H1 (cell line): Measurements from ENCODE around the gene RREB1. TPM values are rescaled to one million over a fixed set of nuclear protein-coding genes. Genes with fewer than 3 reads are reported as not detected.

Experiments
- CTCF ChIA-PET: fragments of 300-600 bp; sonication (Branson Sonifier 250); formaldehyde crosslinking; loops from one replicate; lab custom pipeline; 2021; ENCODE audit not compliant: partially characterized antibody; lab: Charles Lee
- POLR2A ChIA-PET: fragments of 300-600 bp; sonication (Branson Sonifier 250); formaldehyde crosslinking; loops from one replicate; lab custom pipeline; 2021; ENCODE audit warnings: inconsistent platforms; ENCODE audit not compliant: partially characterized antibody; lab: Charles Lee
- DNase-seq, 2 experiments: peaks; one replicate each; pipeline versions ENCODE4 v3.0.0 to v3.0.0-alpha.2; 2010 to 2022; ENCODE audit warnings: low spot score in 2 of 2, low read depth in 1 of 2, mixed read lengths in 1 of 2
- FAIRE-seq: peaks from 2 replicates; lab custom pipeline; 2011; peaks lifted over from hg19 to GRCh38; lab: Jason Lieb, UNC
- H2AFZ ChIP-seq: 2 replicates; pipeline ENCODE4 v1.8.1; 2012; ENCODE audit warnings: low read length, inconsistent platforms
- H2AK5ac ChIP-seq: 2 replicates; pipeline ENCODE4 v1.6.1; 2013; ENCODE audit warnings: low read depth, low read length
- H2BK120ac ChIP-seq: replicated peaks from 2 replicates; pipeline ENCODE3; 2013; ENCODE audit warnings: low read depth, low read length, inconsistent platforms
- H2BK12ac ChIP-seq: 2 replicates; pipeline ENCODE4 v1.6.1; 2013; ENCODE audit warnings: low read depth, low read length
- H2BK15ac ChIP-seq: 2 replicates; pipeline ENCODE4 v1.6.1; 2013; ENCODE audit warnings: low read length
- H2BK20ac ChIP-seq: 2 replicates; pipeline ENCODE4 v1.6.1; 2013; ENCODE audit warnings: low read length
- H2BK5ac ChIP-seq: 2 replicates; pipeline ENCODE4 v1.6.1; 2013; ENCODE audit warnings: low read depth, low read length
- H3K14ac ChIP-seq: 2 replicates; pipeline ENCODE4 v1.6.1; 2013; ENCODE audit warnings: inconsistent platforms; ENCODE audit not compliant: insufficient read length
- H3K18ac ChIP-seq: 2 replicates; pipeline ENCODE4 v1.6.1; 2013; ENCODE audit warnings: low read length; ENCODE audit errors: extremely low read depth
- H3K23ac ChIP-seq: 2 replicates; pipeline ENCODE4 v1.6.1; 2013; ENCODE audit warnings: inconsistent platforms; ENCODE audit not compliant: insufficient read length
- H3K23me2 ChIP-seq: 2 replicates; pipeline ENCODE4 v1.6.1; 2013; ENCODE audit warnings: low read depth, low read length
- H3K27ac ChIP-seq: 2 replicates; pipeline ENCODE4 v1.6.1; 2011; ENCODE audit warnings: low read depth, low read length, inconsistent platforms
- H3K27me3 ChIP-seq, 4 experiments: replicated peaks in 1 of 4; 1 replicate in 1 of 4; 2 replicates in 3 of 4; pipeline versions ENCODE4 v1.6.1 to v1.8.1; 2011 to 2013; ENCODE audit warnings: low read length in 3 of 4, mild to moderate bottlenecking in 3 of 4, inconsistent platforms in 2 of 4, mixed read lengths in 2 of 4, moderate library complexity in 1 of 4; ENCODE audit not compliant: control insufficient read depth in 3 of 4, insufficient read depth in 3 of 4; ENCODE audit errors: extremely low read depth in 1 of 4
- H3K36me3 ChIP-seq, 4 experiments: 2 replicates each; pipeline versions ENCODE4 v1.6.1 to v1.8.1; 2011 to 2013; ENCODE audit warnings: mild to moderate bottlenecking in 4 of 4, low read length in 3 of 4, moderate library complexity in 2 of 4, control low read depth in 1 of 4, inconsistent platforms in 1 of 4; ENCODE audit not compliant: insufficient read depth in 4 of 4, control insufficient read depth in 2 of 4
- H3K4ac ChIP-seq: replicated peaks from 2 replicates; pipeline ENCODE3; 2013; ENCODE audit warnings: low read length, low read depth, mixed read lengths, inconsistent platforms; ENCODE audit not compliant: insufficient read length
- H3K4me1 ChIP-seq, 4 experiments: replicated peaks in 1 of 4; 1 replicate in 1 of 4; 2 replicates in 3 of 4; pipeline versions ENCODE4 v1.6.1 to v1.8.1; 2011 to 2013; ENCODE audit warnings: low read length in 3 of 4, inconsistent platforms in 2 of 4, mixed read lengths in 1 of 4; ENCODE audit not compliant: insufficient read depth in 4 of 4, control insufficient read depth in 3 of 4
- H3K4me2 ChIP-seq, 2 experiments: 2 replicates each; pipeline versions ENCODE4 v1.6.1 to v1.8.1; 2011 to 2013; ENCODE audit warnings: low read depth in 2 of 2, low read length in 2 of 2, control low read depth in 1 of 2, inconsistent platforms in 1 of 2, mild to moderate bottlenecking in 1 of 2; ENCODE audit not compliant: insufficient read depth in 1 of 2
- H3K4me3 ChIP-seq, 4 experiments: fragments of 200-600, 300-600 bp in 1 of 4; sonication (generic), shearing (Covaris generic), sonication (Bioruptor Twin) in 1 of 4; 2 replicates each; pipeline versions ENCODE4 v1.5.1 to v1.8.1; 2011 to 2016; ENCODE audit warnings: low read length in 4 of 4, low read depth in 3 of 4, control low read depth in 2 of 4, inconsistent platforms in 2 of 4, mild to moderate bottlenecking in 2 of 4, mixed read lengths in 1 of 4, moderate library complexity in 1 of 4; ENCODE audit not compliant: insufficient read depth in 2 of 4; ENCODE audit errors: extremely low read depth in 1 of 4
- H3K56ac ChIP-seq: replicated peaks from 2 replicates; pipeline ENCODE3; 2013; ENCODE audit warnings: low read depth, mild to moderate bottlenecking, mixed read lengths, low read length, inconsistent platforms; ENCODE audit not compliant: insufficient read length
- H3K79me1 ChIP-seq: 2 replicates; pipeline ENCODE4 v1.6.1; 2013; ENCODE audit warnings: low read depth, low read length, control low read depth
- H3K79me2 ChIP-seq, 2 experiments: 2 replicates each; pipeline versions ENCODE4 v1.6.1 to v1.8.1; 2012 to 2013; ENCODE audit warnings: low read length in 2 of 2, mild to moderate bottlenecking in 2 of 2, inconsistent platforms in 1 of 2; ENCODE audit not compliant: insufficient read depth in 2 of 2, control insufficient read depth in 1 of 2
- H3K9ac ChIP-seq, 4 experiments: replicated peaks in 1 of 4; 1 replicate in 1 of 4; 2 replicates in 3 of 4; pipeline versions ENCODE4 v1.6.1 to v1.8.1; 2011 to 2013; ENCODE audit warnings: low read depth in 3 of 4, low read length in 3 of 4, control low read depth in 2 of 4, mild to moderate bottlenecking in 2 of 4, moderate library complexity in 2 of 4, inconsistent platforms in 1 of 4; ENCODE audit errors: extremely low read depth in 1 of 4
- H3K9me3 ChIP-seq, 2 experiments: 2 replicates each; pipeline versions ENCODE4 v1.6.1 to v1.8.1; 2012 to 2013; ENCODE audit warnings: mild to moderate bottlenecking in 2 of 2, moderate library complexity in 2 of 2, control low read depth in 1 of 2, inconsistent platforms in 1 of 2, low read depth in 1 of 2, low read length in 1 of 2, mixed read lengths in 1 of 2; ENCODE audit not compliant: insufficient read depth in 2 of 2
- H4K20me1 ChIP-seq, 2 experiments: replicated peaks in 1 of 2; 2 replicates each; pipeline versions ENCODE3 to v1.8.1; 2011 to 2013; ENCODE audit warnings: inconsistent platforms in 2 of 2, low read length in 2 of 2, mild to moderate bottlenecking in 1 of 2; ENCODE audit not compliant: insufficient read depth in 2 of 2, control insufficient read depth in 1 of 2
- H4K5ac ChIP-seq: 2 replicates; pipeline ENCODE4 v1.6.1; 2013; ENCODE audit warnings: low read length, low read depth, mixed read lengths, inconsistent platforms; ENCODE audit not compliant: insufficient read length
- H4K8ac ChIP-seq: 2 replicates; pipeline ENCODE4 v1.8.0; 2013; ENCODE audit warnings: mild to moderate bottlenecking, moderate library complexity, low read length, inconsistent platforms; ENCODE audit not compliant: insufficient read depth; ENCODE audit errors: extremely low read depth
- H4K91ac ChIP-seq: replicated peaks from 2 replicates; pipeline ENCODE3; 2013; ENCODE audit warnings: low read length, mixed read lengths, inconsistent platforms; ENCODE audit not compliant: insufficient read length
- ASH2L ChIP-seq: fragments of 200-600, 300-600 bp; sonication (generic); IDR thresholded peaks from one replicate; pipeline ENCODE4 v1.7.1; 2017; ENCODE audit warnings: low read length
- WGBS, 2 experiments: shearing (Covaris generic) in 1 of 2; methylation state at CpG; one replicate each; pipeline versions ENCODE4 v1.1.6 to v1.1.7; 2013 to 2015; ENCODE audit warnings: low lambda C conversion rate in 2 of 2, mixed read lengths in 2 of 2, inconsistent platforms in 1 of 2, low coverage in 1 of 2, missing lambda C conversion rate in 1 of 2; ENCODE audit not compliant: insufficient replicate concordance in 2 of 2, insufficient coverage in 1 of 2, insufficient read length in 1 of 2; ENCODE audit errors: extremely low coverage in 1 of 2, missing lambda C conversion rate in 1 of 2; 5-methylcytosine and 5-hydroxymethylcytosine counted together
- polyA plus RNA-seq, 7 experiments: library from polyadenylated mRNA; depleted of rRNA in 3 of 7; stranded (reverse) in 5 of 7; unstranded in 2 of 7; fragments of >200 nt in 5 of 7; fragments of 200-250 nt in 2 of 7; gene quantifications; 1 replicate in 5 of 7; 2 replicates in 1 of 7; 4 replicates in 1 of 7; pipeline versions ENCODE4 v1.2.1 to v1.2.3, GENCODE V29; 2011 to 2013; ENCODE audit warnings: missing spikeins in 2 of 7, mixed read lengths in 2 of 7
- total RNA-seq: library from RNA; stranded (reverse); fragmentation: NEBNext Ultra II Directional; extraction: Animal tissue kit (Norgen Biotek cat#: 25700); gene quantifications from 2 replicates; pipeline ENCODE4 v1.2.1, GENCODE V29; 2021

RREB1 gene
- total and polyA plus RNA-seq, 2 of the 8 experiments (the other 6 are each of a cell fraction or from before 2014, with no cell fraction given), result 3.9 to 34.7 TPM

DNA sequence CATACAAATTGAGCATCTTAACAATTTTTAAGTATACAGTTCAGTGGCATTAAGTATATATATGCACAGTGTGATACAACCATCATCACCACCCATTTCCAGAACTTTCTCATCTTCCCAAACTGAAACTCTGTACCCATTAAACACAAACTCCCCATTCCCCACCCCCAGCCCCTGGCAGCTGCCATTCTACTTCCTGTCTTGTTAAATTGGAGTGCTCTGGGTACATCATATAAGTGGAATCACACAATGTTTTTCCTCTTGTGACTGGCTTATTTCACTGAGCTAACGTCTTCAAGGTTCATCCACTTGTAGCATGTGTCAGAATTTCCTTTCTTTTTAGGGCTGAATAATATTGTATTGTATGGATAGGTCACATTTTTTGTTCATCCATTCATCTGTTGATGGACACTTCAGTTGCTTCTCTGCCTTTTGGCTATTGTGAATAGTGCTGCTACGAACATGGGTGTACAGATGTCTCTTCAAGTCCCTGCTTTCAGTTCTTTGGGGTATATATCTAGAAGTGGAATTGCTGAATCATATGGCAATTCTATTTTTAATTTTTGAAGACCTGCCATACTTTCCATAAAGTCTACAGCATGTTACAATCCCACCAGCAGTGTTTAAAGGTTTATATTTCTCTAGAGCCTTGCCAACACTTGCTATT is 19.6 kb upstream of the RREB1 start:
- no peaks in the 10 kb centered on the region for H3K9me3 ChIP-seq
- H3K4me3 ChIP-seq, result no peak overlapping the region
- no peak overlapping the region for H2AFZ ChIP-seq
- no peaks in the 10 kb centered on the region for H3K23me2 ChIP-seq
- H4K91ac ChIP-seq, result no peak overlapping the region
- CTCF ChIA-PET, result interaction anchor here (2.0 kb wide), 1 partner anchor 155 kb away, joined by 6 read pairs; no protein-coding TSS in a partner anchor
- WGBS, 2 experiments, result 82% methylated on average over 2 of the region's 2 CpGs; no CpG with 5 or more reads in 1 of the 2 experiments
- no peak overlapping the region for H2AK5ac ChIP-seq
- H3K27me3 ChIP-seq, result peaks cover 0 to 23% (median 12%) of the 10 kb centered on the region in 4 experiments; a peak in 5 of 7 replicates
- no peak for FAIRE-seq
- TF ChIP-seq ASH2L, result no peak
- TF ChIP-seq, all 59 proteins: peak for 0
- no peak overlapping the region for H3K27ac ChIP-seq
- no peak overlapping the region for H3K23ac ChIP-seq
- no peak overlapping the region for H2BK120ac ChIP-seq
- H4K20me1 ChIP-seq, result peaks cover 0 to 5% of the 10 kb centered on the region in 2 experiments
- H3K79me1 ChIP-seq, result no peaks in the 10 kb centered on the region
- no peak overlapping the region; a peak in 1 of 4 replicates for H3K4me2 ChIP-seq
- no peak overlapping the region for H3K18ac ChIP-seq
- H3K79me2 ChIP-seq, result no peaks in the 10 kb centered on the region
- POLR2A ChIA-PET, result interaction anchor here (1.5 kb wide), 1 partner anchor 18 kb away, joined by 4 read pairs; no protein-coding TSS in a partner anchor
- H3K4ac ChIP-seq, result no peak overlapping the region
- H3K36me3 ChIP-seq, result no peaks in the 10 kb centered on the region
- H4K5ac ChIP-seq, result no peak overlapping the region
- no peak for DNase-seq
- no peak overlapping the region for H2BK20ac ChIP-seq
- no peak overlapping the region for H4K8ac ChIP-seq
- no peak overlapping the region for H3K56ac ChIP-seq
- H3K14ac ChIP-seq, result no peak overlapping the region
- H2BK12ac ChIP-seq, result no peak overlapping the region
- no peak overlapping the region for H2BK15ac ChIP-seq
- H3K9ac ChIP-seq, result no peak overlapping the region
- no peak overlapping the region for H2BK5ac ChIP-seq
- H3K4me1 ChIP-seq, result peaks cover 0 to 12% (median 5%) of the 10 kb centered on the region in 4 experiments; a peak in 6 of 7 replicates
